Thoracic aorta (tissue), 2 donors: ENCODE measurements around the gene SNRPD3. TPM values are rescaled to one million over a fixed set of nuclear protein-coding genes. Genes with fewer than 3 reads are reported as not detected.

Experiments used
- ATAC-seq: fragments of 150-250 bp; one replicate; pipeline ENCODE4 v1.8.0; 2017; ENCODE audit warnings: low read depth; ENCODE audit not compliant: insufficient number of reproducible peaks, low FRiP score
- DNase-seq: peaks from one replicate; pipeline ENCODE4 v3.0.0-alpha.2; 2020; ENCODE audit warnings: low spot score
- H3K27ac ChIP-seq, 2 donors: fragments of 200-600 bp; sonication (generic); 1 replicate in 1 of 2; 2 replicates in 1 of 2; pipeline ENCODE4 v1.5.1; 2016; ENCODE audit warnings: mild to moderate bottlenecking in 2 of 2, moderate library complexity in 2 of 2
- H3K27me3 ChIP-seq: fragments of 200-600 bp; sonication (generic); replicated peaks from 2 replicates; pipeline ENCODE4 v1.6.0; 2016; ENCODE audit warnings: mild to moderate bottlenecking; ENCODE audit not compliant: insufficient read depth
- H3K36me3 ChIP-seq: fragments of 200-600 bp; sonication (generic); one replicate; pipeline ENCODE4 v1.5.1; 2016
- H3K4me1 ChIP-seq, 2 donors: fragments of 200-600 bp; sonication (generic); 1 replicate in 1 of 2; 2 replicates in 1 of 2; pipeline versions ENCODE4 v1.5.1 to v1.6.0; 2016; ENCODE audit warnings: low read depth in 2 of 2, mild to moderate bottlenecking in 1 of 2; ENCODE audit not compliant: control insufficient read depth in 1 of 2
- H3K4me3 ChIP-seq: fragments of 200-600 bp; sonication (generic); 2 replicates; pipeline ENCODE4 v1.5.1; 2016; ENCODE audit warnings: mild to moderate bottlenecking
- H3K9me3 ChIP-seq: fragments of 200-600 bp; sonication (generic); 2 replicates; pipeline ENCODE4 v1.5.1; 2016
- CTCF ChIP-seq: fragments of 200-600 bp; sonication (generic); IDR thresholded peaks from one replicate; pipeline ENCODE4 v1.5.1; 2019; ENCODE audit warnings: antibody characterized with exemption
- total RNA-seq, 2 donors: library from RNA; depleted of rRNA; stranded (reverse); fragments of >200 nt; gene quantifications; one replicate each; pipeline versions ENCODE4 v1.1.0 to v1.2.3, GENCODE V29; 2016

The SNRPD3 gene
- total RNA-seq, 2 donors from 2014 or later = 98.0 to 153 TPM

GRCh38 chr22:24578355-24579257 is 22.8 kb downstream of the SNRPD3 start:
- TF ChIP-seq CTCF = no peak
- Histone ChIP-seq H3K27me3 (no peaks in the 10 kb centered on the region), H3K4me3 (no peak overlapping the region), H3K9me3 (no peaks in the 10 kb centered on the region), H3K4me1 (peaks cover 5 to 9% of the 10 kb centered on the region in 2 donors), H3K36me3 (peaks cover 16% of the 10 kb centered on the region), H3K27ac (no peak overlapping the region)
- no peak for DNase-seq
- no peak for ATAC-seq

GRCh38 chr22:24579258-24579601 is 23.4 kb downstream of the SNRPD3 start:
- Histone ChIP-seq H3K27ac (no peak overlapping the region), H3K36me3 (peaks cover 11% of the 10 kb centered on the region), H3K4me3 (no peak overlapping the region), H3K4me1 (peaks cover 10 to 16% of the 10 kb centered on the region in 2 donors), H3K9me3 (no peaks in the 10 kb centered on the region), H3K27me3 (no peaks in the 10 kb centered on the region)
- ATAC-seq (no peak), DNase-seq (no peak)
- TF ChIP-seq CTCF = no peak

GRCh38 chr22:24580276-24580675 is 24.5 kb downstream of the SNRPD3 start:
- peaks cover 5% of the 10 kb centered on the region for H3K36me3 ChIP-seq
- ATAC-seq (no peak), DNase-seq (no peak)
- H3K27ac ChIP-seq = no peak overlapping the region
- no peaks in the 10 kb centered on the region for H3K9me3 ChIP-seq
- H3K27me3 ChIP-seq = no peaks in the 10 kb centered on the region
- no peak for TF ChIP-seq CTCF
- H3K4me3 ChIP-seq = no peak overlapping the region
- H3K4me1 ChIP-seq = peaks cover 10 to 25% of the 10 kb centered on the region in 2 donors

- no peaks in the 10 kb centered on the region for H3K9me3 ChIP-seq
- peaks cover 10 to 25% of the 10 kb centered on the region in 2 donors for H3K4me1 ChIP-seq
- ATAC-seq (no peak), DNase-seq (no peak)
- H3K4me3 ChIP-seq = no peak overlapping the region
- no peak overlapping the region for H3K27ac ChIP-seq
- H3K27me3 ChIP-seq = no peaks in the 10 kb centered on the region
- H3K36me3 ChIP-seq = peaks cover 3% of the 10 kb centered on the region
- TF ChIP-seq CTCF = no peak
Observed at GRCh38 chr22:24582056-24582814, 26.4 kb downstream of the SNRPD3 start.
